HepG2 (cell line): ENCODE measurements around the gene DEFB108B. TPM values are rescaled to one million over a fixed set of nuclear protein-coding genes. Genes with fewer than 3 reads are reported as not detected.
"Not testable (repeated sequence)": the region's sequence is repeated elsewhere in the genome, so short reads cannot be mapped to it uniquely, and the experiment has no call there.

Experiments
- ATAC-seq: fragments of 200-7000 bp; cut with Tn5 transposase; 3 replicates; pipeline ENCODE4 v1.9.1; 2020; ENCODE audit warnings: mild to moderate bottlenecking, moderate library complexity
- BruUV-seq: library from RNA; stranded (reverse); fragments of 400-500 nt; replicated peaks from 2 replicates; lab custom pipeline; 2021; lab: Mats Ljungman, UMichigan
- CTCF ChIA-PET: fragments of 300-600 bp; formaldehyde crosslinking; extraction: SDS; loops from one replicate; lab custom pipeline; 2021; ENCODE audit warnings: low total read pairs, inconsistent platforms, low intra/inter-chr PET ratio; lab: Yijun Ruan, JAX
- POLR2A ChIA-PET: fragments of 350-600 bp; sonication (Branson Sonifier 250); formaldehyde crosslinking; loops from one replicate; lab custom pipeline; 2020; ENCODE audit warnings: antibody characterized with exemption, inconsistent platforms; lab: Yijun Ruan, JAX
- DNase-seq: peaks from one replicate; pipeline ENCODE4 v3.0.0-alpha.2; 2015; ENCODE audit warnings: low spot score
- FAIRE-seq: peaks from 3 replicates; lab custom pipeline; 2011; peaks lifted over from hg19 to GRCh38; lab: Jason Lieb, UNC
- H2AFZ ChIP-seq: one replicate; pipeline ENCODE4 v1.6.1; 2011; ENCODE audit warnings: low read length, inconsistent platforms
- H3K27ac ChIP-seq: fragments of 300-600 bp; 3 replicates; pipeline ENCODE4 v1.8.0; 2011; ENCODE audit warnings: mixed run types, mild to moderate bottlenecking, mixed read lengths, low read length, inconsistent platforms; ENCODE audit not compliant: insufficient read depth; ENCODE audit errors: extremely low read length
- H3K27me3 ChIP-seq, 2 experiments: fragments of 200-600 bp in 1 of 2; 2 replicates in 1 of 2; 3 replicates in 1 of 2; pipeline versions ENCODE4 v1.6.0 to v1.8.0; 2011; ENCODE audit warnings: low read length in 2 of 2, mild to moderate bottlenecking in 2 of 2, moderate library complexity in 2 of 2, inconsistent platforms in 1 of 2; ENCODE audit not compliant: insufficient read depth in 2 of 2, control insufficient read depth in 1 of 2
- H3K36me3 ChIP-seq, 2 experiments: fragments of 200-600 bp in 1 of 2; replicated peaks in 1 of 2; 2 replicates in 1 of 2; 3 replicates in 1 of 2; pipeline versions ENCODE4 v1.5.1 to v1.8.0; 2011; ENCODE audit warnings: low read length in 2 of 2, inconsistent platforms in 1 of 2; ENCODE audit not compliant: insufficient read depth in 2 of 2, control insufficient read depth in 1 of 2
- H3K4me1 ChIP-seq: 2 replicates; pipeline ENCODE4 v1.5.1; 2012; ENCODE audit warnings: low read length, inconsistent platforms; ENCODE audit not compliant: insufficient read depth
- H3K4me2 ChIP-seq: 2 replicates; pipeline ENCODE4 v1.6.0; 2011; ENCODE audit warnings: low read depth, low read length, inconsistent platforms
- H3K4me3 ChIP-seq, 3 experiments: fragments of 200-600 bp in 1 of 3; sonication (generic), shearing (Covaris generic) in 1 of 3; replicated peaks in 1 of 3; 2 replicates each; pipeline ENCODE4 v1.5.1; 2011 to 2016; ENCODE audit warnings: low read length in 3 of 3, inconsistent platforms in 2 of 3, low read depth in 2 of 3, mild to moderate bottlenecking in 2 of 3, control low read depth in 1 of 3, mixed read lengths in 1 of 3; ENCODE audit not compliant: insufficient read depth in 1 of 3
- H3K79me2 ChIP-seq: one replicate; pipeline ENCODE4 v1.6.1; 2011; ENCODE audit warnings: low read length, inconsistent platforms; ENCODE audit not compliant: insufficient read depth
- H3K9ac ChIP-seq: 2 replicates; pipeline ENCODE4 v1.6.0; 2011; ENCODE audit warnings: mild to moderate bottlenecking, low read depth, low read length, inconsistent platforms; ENCODE audit not compliant: insufficient read depth
- H3K9me3 ChIP-seq: 2 replicates; pipeline ENCODE4 v1.5.1; 2012; ENCODE audit warnings: mild to moderate bottlenecking, low read length
- H4K20me1 ChIP-seq: 2 replicates; pipeline ENCODE4 v1.6.0; 2011; ENCODE audit warnings: inconsistent platforms, mild to moderate bottlenecking, low read length, moderate library complexity; ENCODE audit not compliant: insufficient read depth
- WGBS: methylation state at CpG from one replicate; pipeline ENCODE4 v1.1.6; 2017; ENCODE audit warnings: low lambda C conversion rate; 5-methylcytosine and 5-hydroxymethylcytosine counted together
- in situ Hi-C: cut with HindIII; loops from 2 replicates; pipeline ENCODE4 v1.10.0; 2017; ENCODE audit warnings: low pct_unique_long_range_greater_than_20kb; ENCODE audit not compliant: extremely low pct_ligation_motif_present
- intact Hi-C: fragments of 100-400 bp; cut with micrococcal nuclease; formaldehyde crosslinking; loops from one replicate; pipeline ENCODE4 v1.10.0; 2022; ENCODE audit not compliant: unreplicated experiment
- polyA plus RNA-seq, 8 experiments: library from polyadenylated mRNA; depleted of rRNA in 3 of 8; stranded (reverse) in 7 of 8; unstranded in 1 of 8; fragments of >200 nt; fragmentation: Illumina TruSeq in 4 of 8; extraction: Trizol in 4 of 8; gene quantifications; 2 replicates each; pipeline versions ENCODE4 v1.2.1 to v1.2.3, GENCODE V29; 2011 to 2016; ENCODE audit warnings: low read depth in 4 of 8, missing spikeins in 1 of 8, mixed read lengths in 1 of 8; ENCODE audit not compliant: insufficient read depth in 1 of 8
- total RNA-seq, 5 experiments: library from RNA; depleted of rRNA; stranded (reverse); fragments of >200 nt; fragmentation: Illumina TruSeq; extraction: Trizol; gene quantifications; 2 replicates each; pipeline ENCODE4 v1.2.3, GENCODE V29; 2016; ENCODE audit warnings: low read depth in 1 of 5

DEFB108B gene
- total and polyA plus RNA-seq, 2 of the 13 experiments (the other 11 are each of a cell fraction or from before 2014, with no cell fraction given), result not detected

- H3K9me3 ChIP-seq, CTCF ChIA-PET, ATAC-seq, H3K4me2 ChIP-seq, H3K27me3 ChIP-seq, H3K36me3 ChIP-seq, FAIRE-seq, H3K9ac ChIP-seq, DNase-seq, H4K20me1 ChIP-seq, H3K27ac ChIP-seq, BruUV-seq, H3K4me3 ChIP-seq, H3K4me1 ChIP-seq, in situ Hi-C loops, POLR2A ChIA-PET, intact Hi-C loops, H2AFZ ChIP-seq, H3K79me2 ChIP-seq: not testable (repeated sequence)
- 98% methylated on average over 2 of the region's 2 CpGs for WGBS
Observed at GRCh38 chr11:71853895-71854294, 20.9 kb downstream of the DEFB108B start.

GRCh38 chr11:71855880-71856279 lies 22.9 kb downstream of the DEFB108B start:
- H3K4me1 ChIP-seq, H3K4me3 ChIP-seq, intact Hi-C loops, H3K4me2 ChIP-seq, H3K9me3 ChIP-seq, FAIRE-seq, H4K20me1 ChIP-seq, H3K9ac ChIP-seq, in situ Hi-C loops, H2AFZ ChIP-seq, DNase-seq, H3K27me3 ChIP-seq, H3K36me3 ChIP-seq, H3K79me2 ChIP-seq, POLR2A ChIA-PET, H3K27ac ChIP-seq, CTCF ChIA-PET, BruUV-seq, ATAC-seq: not testable (repeated sequence)
- WGBS, result 58% methylated on average over 2 of the region's 2 CpGs

GRCh38 chr11:71860835-71861234 lies 27.8 kb downstream of the DEFB108B start:
- FAIRE-seq, H4K20me1 ChIP-seq, H3K9ac ChIP-seq, in situ Hi-C loops, H3K4me3 ChIP-seq, H2AFZ ChIP-seq, H3K4me2 ChIP-seq, H3K36me3 ChIP-seq, H3K27ac ChIP-seq, POLR2A ChIA-PET, ATAC-seq, H3K4me1 ChIP-seq, DNase-seq, BruUV-seq, CTCF ChIA-PET, H3K9me3 ChIP-seq, H3K79me2 ChIP-seq, H3K27me3 ChIP-seq: not testable (repeated sequence)
- intact Hi-C loops, result loop anchor here (10.0 kb wide), 1 partner anchor 64 kb away; the partner anchor contains the start of genes RNF121 and XNDC1N
- 100% methylated on average over 3 of the region's 3 CpGs for WGBS
